BLaER1 treated with 17β-estradiol and CSF1 and Interleukin-3, amounts not matched to agents 10 nM and 100 nM (cell line): ENCODE results near the gene INPP5A.

ENCODE experiments used
- H3K27ac ChIP-seq, 11 experiments: shearing (Covaris generic); formaldehyde crosslinking; 2 replicates each; pipeline ENCODE4 v1.8.1; 2022
- H3K27me3 ChIP-seq, 11 experiments: shearing (Covaris generic); formaldehyde crosslinking; 2 replicates each; pipeline ENCODE4 v1.8.1; 2022
- H3K36me3 ChIP-seq, 11 experiments: shearing (Covaris generic); formaldehyde crosslinking; 2 replicates each; pipeline ENCODE4 v1.8.1; 2022
- H3K4me1 ChIP-seq, 10 experiments: shearing (Covaris generic); formaldehyde crosslinking; 2 replicates each; pipeline ENCODE4 v1.8.1; 2022
- H3K4me2 ChIP-seq, 11 experiments: shearing (Covaris generic); formaldehyde crosslinking; 2 replicates each; pipeline ENCODE4 v1.8.1; 2022
- H3K4me3 ChIP-seq, 10 experiments: shearing (Covaris generic); formaldehyde crosslinking; 2 replicates each; pipeline ENCODE4 v1.8.1; 2022
- H3K9ac ChIP-seq, 11 experiments: shearing (Covaris generic); formaldehyde crosslinking; 2 replicates each; pipeline ENCODE4 v1.8.1; 2022
- H3K9me3 ChIP-seq, 11 experiments: shearing (Covaris generic); formaldehyde crosslinking; replicated peaks in 1 of 11; 2 replicates each; pipeline ENCODE4 v1.8.1; 2022
- H4K20me1 ChIP-seq, 11 experiments: shearing (Covaris generic); formaldehyde crosslinking; 2 replicates each; pipeline ENCODE4 v1.8.1; 2022
- Cebpa-rat ChIP-seq, 11 experiments: shearing (Covaris generic); IDR thresholded peaks; 2 replicates each; pipeline ENCODE4 v1.8.1; 2022

Gene INPP5A

GRCh38 chr10:132508581-132509443, 28.8 kb upstream of the INPP5A start:
- no peak overlapping the region for H3K4me2 ChIP-seq
- H3K4me1 ChIP-seq = peaks cover 0 to 4% (median 0%) of the 10 kb centered on the region in 10 experiments; a peak in 3 of 20 replicates
- no peak overlapping the region for H3K9ac ChIP-seq
- H4K20me1 ChIP-seq = peaks cover 0 to 7% (median 0%) of the 10 kb centered on the region in 11 experiments; a peak in 2 of 22 replicates
- no peaks in the 10 kb centered on the region for H3K36me3 ChIP-seq
- H3K27ac ChIP-seq = no peak overlapping the region
- no peaks in the 10 kb centered on the region for H3K9me3 ChIP-seq
- H3K4me3 ChIP-seq = no peak overlapping the region
- H3K27me3 ChIP-seq = peaks cover 0 to 4% (median under 1%) of the 10 kb centered on the region in 11 experiments; a peak in 9 of 22 replicates
- no peak for TF ChIP-seq Cebpa-rat (IDR thresholded peaks at IDR 0.05)

- no peak overlapping the region for H3K4me2 ChIP-seq
- no peak overlapping the region for H3K27ac ChIP-seq
- H3K36me3 ChIP-seq = no peaks in the 10 kb centered on the region
- H3K9ac ChIP-seq = no peak overlapping the region
- H3K9me3 ChIP-seq = no peaks in the 10 kb centered on the region
- H4K20me1 ChIP-seq = peaks cover 0 to 7% (median 0%) of the 10 kb centered on the region in 11 experiments; a peak in 2 of 22 replicates
- no peak for TF ChIP-seq Cebpa-rat (IDR thresholded peaks at IDR 0.05)
- no peak overlapping the region for H3K4me3 ChIP-seq
- H3K27me3 ChIP-seq = peaks cover 0 to under 1% (median 0%) of the 10 kb centered on the region in 11 experiments; a peak in 1 of 22 replicates
- H3K4me1 ChIP-seq = peaks cover under 1 to 7% (median 4%) of the 10 kb centered on the region in 10 experiments; a peak in 18 of 20 replicates
These were observed 27.9 kb upstream of the INPP5A start for GRCh38 chr10:132509506-132510173.

- Histone ChIP-seq H3K4me1 (peaks cover 6 to 12% (median 10%) of the 10 kb centered on the region in 10 experiments), H3K27me3 (peaks cover 0 to 6% (median 0%) of the 10 kb centered on the region in 11 experiments; a peak in 3 of 22 replicates), H4K20me1 (peaks cover 0 to 7% (median 0%) of the 10 kb centered on the region in 11 experiments; a peak in 1 of 22 replicates), H3K9me3 (no peaks in the 10 kb centered on the region), H3K4me3 (no peak overlapping the region), H3K9ac (0 out of 22 replicates have a peak overlapping the region, but pooled peaks of 1 of the 11 experiments have one; percentile 9), H3K27ac (no peak overlapping the region), H3K36me3 (no peaks in the 10 kb centered on the region), H3K4me2 (no peak overlapping the region)
- TF ChIP-seq Cebpa-rat (IDR thresholded peaks at IDR 0.05) = no peak
These were observed 27.4 kb upstream of the INPP5A start for GRCh38 chr10:132510174-132510611.

- Histone ChIP-seq H3K27me3 (peaks cover 0 to 14% (median 0%) of the 10 kb centered on the region in 11 experiments; a peak in 4 of 22 replicates), H3K36me3 (no peaks in the 10 kb centered on the region), H3K4me2 (no peak overlapping the region), H3K9ac (no peak overlapping the region), H3K4me3 (no peak overlapping the region), H3K9me3 (no peaks in the 10 kb centered on the region), H3K4me1 (peaks cover 18 to 24% (median 22%) of the 10 kb centered on the region in 10 experiments), H3K27ac (no peak overlapping the region), H4K20me1 (peaks cover 0 to 7% (median 0%) of the 10 kb centered on the region in 11 experiments; a peak in 2 of 22 replicates)
- TF ChIP-seq Cebpa-rat (IDR thresholded peaks at IDR 0.05) = no peak
These were observed 26.2 kb upstream of the INPP5A start for GRCh38 chr10:132511121-132512051.

- H3K9me3 ChIP-seq = no peaks in the 10 kb centered on the region
- no peak overlapping the region for H3K4me2 ChIP-seq
- no peak overlapping the region for H3K4me3 ChIP-seq
- H3K4me1 ChIP-seq = peaks cover 24 to 31% (median 28%) of the 10 kb centered on the region in 10 experiments
- H3K9ac ChIP-seq = no peak overlapping the region
- peaks cover 0 to 9% (median 0%) of the 10 kb centered on the region in 11 experiments; a peak in 4 of 22 replicates for H4K20me1 ChIP-seq
- no peak for TF ChIP-seq Cebpa-rat (IDR thresholded peaks at IDR 0.05)
- no peak overlapping the region for H3K27ac ChIP-seq
- peaks cover 0 to 18% (median 0%) of the 10 kb centered on the region in 11 experiments; a peak in 4 of 22 replicates for H3K27me3 ChIP-seq
- H3K36me3 ChIP-seq = no peaks in the 10 kb centered on the region
These were observed 25.5 kb upstream of the INPP5A start for GRCh38 chr10:132512052-132512442.

GRCh38 chr10:132512693-132513345, 24.8 kb upstream of the INPP5A start:
- Histone ChIP-seq H3K9ac (no peak overlapping the region), H3K4me3 (no peak overlapping the region), H3K4me1 (peaks cover 32 to 38% (median 36%) of the 10 kb centered on the region in 10 experiments), H4K20me1 (peaks cover 0 to 10% (median 0%) of the 10 kb centered on the region in 11 experiments; a peak in 4 of 22 replicates), H3K4me2 (no peak overlapping the region), H3K36me3 (no peaks in the 10 kb centered on the region), H3K9me3 (no peaks in the 10 kb centered on the region), H3K27me3 (peaks cover 0 to 20% (median 0%) of the 10 kb centered on the region in 11 experiments; a peak in 4 of 22 replicates), H3K27ac (no peak overlapping the region)
- TF ChIP-seq Cebpa-rat (IDR thresholded peaks at IDR 0.05) = no peak

- Histone ChIP-seq H3K27me3 (peaks cover 0 to 38% (median 0%) of the 10 kb centered on the region in 11 experiments; a peak in 4 of 22 replicates), H3K27ac (peak overlapping the region in 10 of 11 experiments; percentile 35 to 82 (median 70); a peak in 17 of 22 replicates), H3K9ac (peak overlapping the region in 10 of 11 experiments; percentile 34 to 73 (median 64); a peak in 19 of 22 replicates), H3K4me1 (peaks cover 53 to 60% (median 57%) of the 10 kb centered on the region in 10 experiments), H4K20me1 (peaks cover 0 to 29% (median 0%) of the 10 kb centered on the region in 11 experiments; a peak in 4 of 22 replicates), H3K4me2 (peak overlapping the region; percentile 79 to 98 (median 95)), H3K9me3 (no peaks in the 10 kb centered on the region), H3K4me3 (peak overlapping the region in 1 of 10 experiments; percentile 26; a peak in 1 of 20 replicates), H3K36me3 (no peaks in the 10 kb centered on the region)
- TF ChIP-seq Cebpa-rat (IDR thresholded peaks at IDR 0.05) = no peak
These were observed 22.6 kb upstream of the INPP5A start for GRCh38 chr10:132514821-132515520.
